ACHN (cell line): ENCODE results near the gene FHOD3.
"Not testable (repeated sequence)": the region's sequence is repeated elsewhere in the genome, so short reads cannot be mapped to it uniquely, and the experiment has no call there.

Source experiments
- DNase-seq: peaks from one replicate; pipeline ENCODE4 v3.0.0-alpha.2; 2015
- in situ Hi-C: cut with HindIII; loops from 2 replicates; pipeline ENCODE4 v1.10.0; 2017; ENCODE audit warnings: low sequenced_read_pairs, low pct_ligation_motif_present, low pct_unique_long_range_greater_than_20kb

The FHOD3 gene

GRCh38 chr18:36816096-36816495 lies 518.6 kb downstream of the FHOD3 start:
- DNase-seq, in situ Hi-C loops: not testable (repeated sequence)

- in situ Hi-C loops, result no loop called here
- no peak for DNase-seq
Measured at GRCh38 chr18:36817039-36817438, 519.5 kb downstream of the FHOD3 start.

GRCh38 chr18:36818652-36819051 lies 521.1 kb downstream of the FHOD3 start:
- in situ Hi-C loops, result no loop called here
- DNase-seq, result no peak

GRCh38 chr18:36819621-36820020 lies 522.1 kb downstream of the FHOD3 start:
- in situ Hi-C loops, result no loop called here
- DNase-seq, result no peak

- no peak for DNase-seq
- in situ Hi-C loops, result no loop called here
Measured at GRCh38 chr18:36821681-36822080, 524.2 kb downstream of the FHOD3 start.

- in situ Hi-C loops, result no loop called here
Measured at GRCh38 chr18:36825526-36825925, 528.0 kb downstream of the FHOD3 start.

GRCh38 chr18:36826556-36826955 lies 529.0 kb downstream of the FHOD3 start:
- no peak for DNase-seq
- in situ Hi-C loops, result no loop called here

More at GRCh38 chr18:36825526-36825925, 528.0 kb downstream of the FHOD3 start:
- DNase-seq, result no peak

GRCh38 chr18:36828157-36828629 lies 530.7 kb downstream of the FHOD3 start:
- in situ Hi-C loops, result no loop called here
- DNase-seq, result peak; percentile 58

- in situ Hi-C loops, result no loop called here
- peak; percentile 87 for DNase-seq
Measured at GRCh38 chr18:36828630-36829361, 531.3 kb downstream of the FHOD3 start, which contains the start of the genes KIAA1328 and TPGS2. Gene KIAA1328, plus strand, starts transcription at chr18:36829127. Its CDS starts 12 bp downstream, at chr18:36829139. Gene TPGS2, minus strand, starts transcription at chr18:36829002. Its CDS starts 235 bp downstream, at chr18:36828767.
